Mammary epithelial cell (primary cell): ENCODE results near the gene LRRC32.

Experiments
- CTCF ChIP-seq, 2 donors: IDR thresholded peaks in 1 of 2; conservative IDR thresholded peaks in 1 of 2; 2 replicates each; pipeline ENCODE4 v1.5.1; 2011 to 2012; ENCODE audit warnings: inconsistent platforms in 2 of 2, low read length in 2 of 2, mild to moderate bottlenecking in 2 of 2, control low read depth in 1 of 2, low read depth in 1 of 2; ENCODE audit not compliant: insufficient read depth in 1 of 2; ENCODE audit errors: extremely low read depth in 1 of 2
- EZH2 ChIP-seq: IDR thresholded peaks from 2 replicates; pipeline ENCODE4 v1.6.1; 2012; ENCODE audit warnings: low read length, inconsistent platforms, borderline replicate concordance

DNA sequence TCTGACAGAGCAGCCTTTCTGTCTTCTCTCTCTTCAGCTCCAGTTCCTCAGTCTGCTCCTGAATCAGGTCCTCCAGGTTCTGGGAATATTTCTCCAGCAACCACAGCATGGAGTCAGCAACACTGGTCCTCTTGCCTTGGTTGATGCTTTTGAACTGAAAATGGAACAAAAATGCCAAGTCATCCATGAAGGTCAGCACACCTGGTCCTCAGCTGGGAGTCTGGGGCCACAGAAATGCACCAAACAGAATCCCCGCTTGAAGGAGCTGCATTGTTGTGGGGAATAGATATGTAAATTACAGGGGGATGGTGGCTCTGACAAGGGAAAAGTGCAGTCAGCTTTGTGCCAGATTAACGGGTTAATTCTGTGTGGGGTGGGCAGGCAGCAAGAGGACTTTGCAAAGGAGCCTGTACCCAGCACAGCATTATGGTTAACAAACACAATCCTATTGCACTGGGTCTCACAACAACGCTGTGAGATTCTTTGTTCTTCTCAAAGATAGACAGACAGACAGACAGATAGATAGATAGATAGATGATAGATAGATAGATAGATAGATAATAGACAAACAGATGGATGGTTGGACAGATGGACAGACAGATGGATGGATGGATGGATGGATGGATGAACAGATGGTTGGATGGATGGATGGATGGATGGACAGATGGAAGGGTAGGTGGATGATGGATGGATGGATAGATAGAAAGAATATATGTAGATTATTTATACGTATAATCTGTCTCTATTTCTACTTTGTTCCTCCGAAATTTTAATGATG, 33.8 kb upstream of the LRRC32 start:
- TF ChIP-seq CTCF (conservative IDR thresholded peaks at IDR 0.05 in 1 of 2, IDR thresholded peaks at IDR 0.05 in 1 of 2; ENCODE audit: extremely low read depth in 1 of 2, insufficient read depth in 1 of 2, low read depth in 1 of 2, low read length in 2 of 2): no peak
- TF ChIP-seq EZH2: no peak
